H54 (cell line): ENCODE measurements around the gene SYPL1.

Experiments used
- DNase-seq: peaks from one replicate; pipeline ENCODE4 v3.0.0; 2011; ENCODE audit warnings: low spot score, mixed read lengths; ENCODE audit not compliant: insufficient read length
- FAIRE-seq: peaks from 3 replicates; lab custom pipeline; 2011; peaks lifted over from hg19 to GRCh38; lab: Jason Lieb, UNC
- POLR2A ChIP-seq: IDR thresholded peaks from 2 replicates; pipeline ENCODE4 v1.6.1; 2011; ENCODE audit warnings: low read depth, mild to moderate bottlenecking, low read length

Gene SYPL1

DNA sequence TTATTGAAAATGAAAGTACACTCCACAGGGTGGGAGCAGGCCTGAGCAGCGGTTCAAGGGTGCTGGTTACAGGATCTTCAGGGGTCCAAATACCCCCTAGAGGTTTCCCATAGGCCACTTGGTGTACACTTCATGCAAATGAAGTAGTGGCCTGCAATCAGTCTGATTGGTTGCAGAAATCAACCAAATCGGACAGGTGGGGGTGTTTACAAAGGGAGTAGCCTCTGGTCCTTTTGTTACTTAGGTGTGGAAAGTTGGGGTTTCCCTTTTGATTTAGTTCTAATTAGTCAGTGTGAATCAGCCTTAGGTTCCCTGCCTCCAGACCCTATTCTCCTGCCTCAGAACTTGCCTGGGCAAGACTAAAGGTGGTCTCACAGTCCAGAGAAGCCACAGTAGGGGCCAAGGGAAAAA, 49.6 kb downstream of the SYPL1 start:
- DNase-seq: no peak
- no peak for TF ChIP-seq POLR2A
- FAIRE-seq: no peak

DNA sequence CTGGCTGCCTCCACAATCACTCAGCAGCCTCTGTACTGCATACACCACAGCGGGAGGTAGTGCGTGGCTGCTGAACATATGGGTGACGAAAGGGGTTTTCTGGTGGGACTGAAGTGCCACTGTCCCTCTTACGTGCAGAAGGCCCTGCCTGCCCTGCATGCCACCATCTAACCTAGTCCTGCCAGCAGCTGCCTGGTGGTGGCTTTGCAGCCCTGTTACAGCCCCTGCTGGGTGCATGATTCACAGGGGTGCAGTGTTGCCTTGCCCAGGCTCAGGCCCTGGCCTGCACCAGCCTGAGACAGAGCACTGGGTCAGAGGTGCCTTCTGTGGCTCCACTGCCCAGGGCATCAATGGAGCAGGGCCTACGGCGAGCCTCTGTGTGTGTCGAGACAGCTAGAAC, 50.1 kb downstream of the SYPL1 start:
- TF ChIP-seq POLR2A: no peak
- DNase-seq (peak; percentile 70), FAIRE-seq (no peak)

DNA sequence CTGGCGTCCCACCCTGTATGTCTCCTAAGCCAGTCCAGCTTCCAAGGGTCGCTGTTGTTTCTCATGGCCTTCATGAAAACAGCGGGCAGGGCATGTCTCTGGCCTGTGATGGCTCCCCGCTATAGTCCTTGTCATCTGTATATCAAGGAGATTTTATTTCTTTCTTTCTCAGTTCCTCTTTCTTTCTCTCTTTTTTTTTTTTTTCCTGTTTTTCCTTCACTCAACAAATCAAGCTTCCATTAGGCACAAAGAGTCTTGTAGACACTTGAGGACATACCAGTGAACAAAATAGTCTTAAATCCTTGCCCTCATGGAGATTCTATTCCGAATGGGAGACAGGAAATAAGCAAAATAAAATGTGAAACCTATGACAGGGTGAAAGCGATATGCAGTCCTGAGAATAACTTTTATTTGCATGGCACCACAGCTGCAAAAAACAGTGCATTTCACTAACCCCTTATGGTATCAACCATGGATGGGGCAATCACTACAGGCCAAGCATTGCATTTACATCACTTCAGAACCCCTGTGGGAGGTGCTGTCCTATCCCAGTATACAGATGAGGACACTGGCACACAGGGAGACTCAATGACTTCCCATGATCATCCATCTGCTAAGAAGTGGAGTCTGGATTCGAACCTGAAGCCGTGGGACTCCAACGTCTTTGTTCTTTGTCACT, 50.7 kb downstream of the SYPL1 start:
- FAIRE-seq (no peak), DNase-seq (no peak)
- no peak for TF ChIP-seq POLR2A

DNA sequence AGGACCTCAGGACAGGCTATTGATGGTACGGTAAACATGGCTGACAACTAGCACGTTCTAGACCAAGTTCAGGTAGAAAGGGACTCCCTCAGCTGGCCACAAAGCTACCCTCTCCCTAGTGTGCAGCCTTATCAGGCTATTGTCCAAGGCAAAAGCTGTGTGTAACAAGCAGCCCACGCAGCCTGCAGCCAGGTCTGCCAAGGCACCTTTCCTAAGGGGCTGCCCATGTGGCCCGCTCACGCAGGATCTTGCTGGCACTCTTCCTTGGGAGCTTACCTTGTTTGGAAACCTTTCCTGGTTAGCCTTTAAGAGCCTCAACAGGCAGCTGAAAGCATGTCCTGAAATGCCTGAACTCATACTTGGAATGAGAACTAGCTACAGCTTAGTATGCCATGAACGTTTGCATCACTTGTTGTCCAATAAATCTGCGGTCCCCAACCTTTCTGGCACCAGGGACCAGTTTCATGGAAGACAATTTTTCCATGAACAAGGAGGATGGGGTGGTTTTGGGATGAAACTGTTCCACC, 51.7 kb downstream of the SYPL1 start:
- DNase-seq: no peak

DNA sequence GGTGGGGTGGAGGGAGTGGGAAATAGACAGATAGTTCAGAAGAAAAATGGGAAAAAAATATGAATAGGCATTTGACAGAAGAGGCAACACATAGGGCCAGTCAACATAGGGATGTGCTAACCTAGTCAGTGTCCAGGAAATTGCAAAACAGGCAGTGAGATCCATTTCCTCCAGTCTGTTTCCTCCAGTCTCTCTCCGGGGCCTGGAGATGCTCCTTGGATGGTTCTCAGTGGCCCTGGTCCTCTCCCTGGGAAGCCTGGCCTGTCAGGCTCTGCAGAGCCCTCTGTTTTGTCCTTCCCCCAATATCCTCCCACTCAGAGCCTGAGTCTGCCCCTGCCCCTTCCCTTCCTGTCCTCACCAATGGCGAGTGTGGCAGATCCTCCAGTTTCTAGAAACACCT, 52.6 kb downstream of the SYPL1 start:
- TF ChIP-seq POLR2A: no peak
- DNase-seq: no peak
- no peak for FAIRE-seq

More for the DNA sequence above, 51.7 kb downstream of the SYPL1 start:
- TF ChIP-seq POLR2A: no peak
- no peak for FAIRE-seq

DNA sequence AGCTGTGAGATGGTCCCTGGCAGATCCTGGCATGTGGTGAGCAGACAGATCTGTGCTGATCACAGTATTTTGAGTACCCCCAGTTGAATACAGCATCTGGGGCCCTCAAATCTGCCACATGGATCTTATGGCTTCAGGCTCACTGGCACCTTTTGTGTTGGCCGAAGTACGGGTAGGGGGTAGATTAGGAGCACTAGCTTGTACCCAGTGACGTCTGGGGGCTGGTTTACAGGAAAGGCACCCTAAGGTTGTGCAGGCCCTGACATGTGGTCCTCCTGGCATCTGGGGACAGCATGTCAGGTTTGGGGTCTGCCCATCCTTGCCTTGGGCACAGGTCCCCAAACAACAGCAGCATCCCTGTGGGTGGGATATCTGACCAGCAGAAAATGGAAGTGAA, 53.2 kb downstream of the SYPL1 start:
- no peak for DNase-seq
- no peak for FAIRE-seq
- TF ChIP-seq POLR2A: no peak

DNA sequence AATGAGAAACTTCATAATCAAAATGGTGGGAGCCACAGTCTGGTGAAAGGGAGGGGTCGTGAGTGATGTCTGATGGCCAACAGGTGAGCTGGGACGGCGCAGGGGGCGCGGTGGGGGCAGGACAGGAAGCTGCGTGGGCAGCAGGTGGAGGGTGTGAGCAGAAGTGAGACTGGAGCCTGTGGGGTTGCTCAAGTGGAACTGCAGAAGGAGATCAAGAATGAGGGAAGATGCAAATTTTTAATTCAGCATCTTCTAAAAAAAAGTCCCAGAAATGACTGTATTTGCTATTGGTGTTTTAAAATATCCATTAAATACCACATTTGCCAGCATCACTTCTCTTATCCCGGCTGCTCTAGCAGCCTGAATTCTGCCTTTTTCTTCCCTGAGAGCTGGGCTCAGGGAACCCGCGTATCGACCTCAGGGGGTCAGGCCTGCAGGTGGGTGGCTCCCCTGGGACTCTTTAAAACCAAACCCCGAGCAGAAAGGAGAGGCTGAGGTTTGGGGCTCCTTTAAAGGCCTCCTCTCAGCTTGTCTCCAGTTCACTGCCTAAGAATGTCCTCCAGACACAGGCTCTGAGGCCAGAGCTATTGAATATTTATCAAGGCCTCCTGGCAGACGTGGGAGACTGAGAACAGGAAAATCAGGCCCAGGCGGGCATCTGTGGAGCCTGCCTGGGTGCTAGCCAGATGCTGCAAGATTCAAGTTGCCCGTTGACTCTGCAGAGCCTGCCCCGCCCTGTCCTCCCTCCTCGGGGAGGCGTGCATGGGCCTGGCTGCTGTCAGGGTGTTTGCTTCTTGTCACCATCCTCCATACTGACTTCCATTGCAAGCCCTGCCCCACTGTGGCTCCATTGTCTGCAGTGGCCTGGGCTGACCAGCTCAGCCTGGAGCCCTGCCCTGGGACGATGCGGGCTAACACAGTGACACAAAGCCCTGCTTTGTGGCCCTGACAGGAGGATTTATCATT, 53.9 kb downstream of the SYPL1 start:
- no peak for FAIRE-seq
- no peak for TF ChIP-seq POLR2A
- no peak for DNase-seq

DNA sequence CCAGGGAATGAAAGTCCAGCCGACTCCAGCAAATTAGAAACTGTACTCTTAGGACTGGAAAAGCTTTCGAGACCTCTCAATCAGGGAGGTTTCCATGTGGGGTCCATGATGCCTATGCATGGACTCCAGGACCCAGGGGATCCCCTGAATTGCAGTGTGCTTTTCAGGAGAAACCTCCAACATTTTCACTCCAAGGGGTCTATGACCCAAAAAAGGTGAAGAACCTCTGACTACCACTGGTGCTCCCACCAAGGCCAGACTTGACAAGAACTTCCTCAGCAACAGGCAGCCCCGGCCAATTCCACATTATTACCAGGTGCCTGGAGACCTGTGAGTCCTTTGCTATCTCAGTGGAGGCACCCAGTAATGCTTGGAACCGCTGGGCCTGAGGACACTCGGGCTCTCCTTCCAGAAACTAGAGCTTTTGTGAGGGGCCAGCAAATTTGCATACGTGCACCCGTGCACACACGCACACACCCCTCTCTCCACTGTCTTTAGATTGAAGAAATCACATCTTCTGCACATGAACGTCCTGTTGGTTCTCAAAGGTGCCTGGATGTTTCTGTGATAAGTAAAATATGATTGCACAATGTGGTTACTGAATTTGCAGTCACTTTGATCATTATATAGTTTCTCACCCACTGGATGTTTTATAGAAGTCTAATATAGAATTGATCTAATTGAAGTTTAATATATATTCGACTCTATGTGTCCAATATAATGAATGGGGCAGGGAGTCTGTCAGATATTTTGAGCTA, 54.7 kb downstream of the SYPL1 start:
- FAIRE-seq (no peak), DNase-seq (no peak)
- no peak for TF ChIP-seq POLR2A

DNA sequence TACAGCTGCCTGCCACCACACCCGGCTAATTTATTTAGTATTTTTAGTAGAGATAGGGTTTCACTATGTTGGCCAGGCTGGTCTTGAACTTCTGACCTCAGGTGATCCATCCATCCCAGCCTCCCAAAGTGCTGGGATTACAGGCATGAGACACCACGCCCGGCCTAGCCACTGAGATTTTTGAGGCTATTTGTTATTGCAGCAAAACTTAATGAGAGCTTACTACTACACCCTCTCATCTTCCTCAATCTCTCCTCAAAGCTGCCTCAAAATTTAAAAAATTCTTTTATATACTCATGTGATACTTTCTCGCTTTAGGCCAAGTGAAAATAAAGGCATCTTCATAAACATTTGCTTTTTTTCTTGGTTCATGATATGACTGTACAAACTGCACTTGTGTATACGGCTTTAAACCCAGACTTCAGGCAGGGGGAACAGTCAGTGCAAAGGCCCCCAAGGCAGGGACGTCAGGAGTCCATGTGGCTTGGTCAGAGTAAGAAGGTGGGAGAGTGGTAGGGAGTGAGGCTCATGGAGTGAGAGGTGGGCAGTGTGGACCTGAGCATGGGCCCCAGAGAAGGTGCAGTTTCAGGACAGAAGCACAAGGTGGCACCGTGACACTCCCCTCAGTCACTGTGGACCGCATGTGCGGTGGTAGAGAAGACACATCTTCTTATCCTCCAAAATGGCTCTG, 55.5 kb downstream of the SYPL1 start:
- FAIRE-seq (no peak), DNase-seq (peak; percentile 57)
- no peak for TF ChIP-seq POLR2A

DNA sequence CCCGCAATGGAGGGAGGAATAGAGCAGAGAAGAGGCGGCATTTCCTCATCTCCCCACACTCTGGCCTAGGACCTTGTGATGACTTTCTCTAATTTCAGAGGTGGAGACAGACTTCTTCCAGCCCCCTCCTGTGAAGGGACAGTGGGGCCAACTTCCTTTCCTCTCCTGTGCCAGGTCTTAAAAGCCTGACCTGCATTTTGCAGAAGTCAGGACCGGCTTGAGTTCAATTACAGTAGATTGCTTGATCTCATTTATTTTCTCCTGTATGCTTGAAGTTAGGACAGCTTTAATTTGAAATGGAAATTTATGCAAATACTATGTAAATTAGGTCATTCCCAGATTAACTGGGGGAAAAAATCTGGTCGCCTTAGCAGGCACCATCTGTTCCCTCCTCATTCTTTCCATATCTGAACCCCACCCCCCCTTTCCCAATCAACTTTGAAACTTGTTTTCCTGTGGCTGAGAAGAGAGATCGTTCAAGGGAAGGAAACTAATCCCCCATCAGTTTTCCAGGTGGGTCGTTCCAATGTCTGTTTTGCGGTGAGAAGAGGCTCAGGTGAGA, 57.1 kb downstream of the SYPL1 start:
- FAIRE-seq (no peak), DNase-seq (no peak)
- TF ChIP-seq POLR2A: no peak

DNA sequence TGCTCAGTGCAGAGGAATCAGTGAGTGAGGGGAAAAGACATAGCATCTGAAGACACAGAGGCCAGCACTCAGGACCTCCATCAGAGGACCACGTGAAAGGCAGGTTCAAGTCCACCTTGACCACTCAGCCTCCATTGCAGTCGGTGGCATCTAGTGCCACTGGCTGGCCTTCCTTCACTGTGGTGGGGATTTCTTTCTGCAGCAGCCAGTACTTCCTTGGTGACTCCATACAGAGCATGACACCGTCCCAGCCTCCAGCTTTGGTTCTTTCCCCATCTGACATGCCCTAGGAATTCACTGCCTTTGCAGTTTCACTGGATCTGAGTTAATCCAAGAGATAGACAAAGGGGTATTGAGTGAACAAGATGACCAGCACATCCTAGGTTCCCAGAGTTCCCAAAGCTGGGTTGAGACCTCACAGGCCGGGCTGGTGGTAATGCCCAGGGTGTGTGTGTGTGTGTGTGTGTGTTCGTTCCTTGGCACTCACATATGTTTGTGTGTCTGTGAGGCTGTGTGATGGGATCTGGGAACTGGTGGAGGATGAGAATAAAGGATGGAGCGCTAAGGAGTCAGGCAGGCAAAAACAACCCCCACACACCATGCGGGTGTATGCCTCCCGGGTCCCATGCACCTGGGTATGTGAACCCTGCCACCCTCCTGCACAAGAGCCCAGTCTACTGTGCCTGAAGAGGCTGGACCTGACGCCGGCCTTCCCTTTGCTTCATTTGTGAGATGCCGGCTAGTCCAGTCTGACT, 57.8 kb downstream of the SYPL1 start:
- DNase-seq: no peak

DNA sequence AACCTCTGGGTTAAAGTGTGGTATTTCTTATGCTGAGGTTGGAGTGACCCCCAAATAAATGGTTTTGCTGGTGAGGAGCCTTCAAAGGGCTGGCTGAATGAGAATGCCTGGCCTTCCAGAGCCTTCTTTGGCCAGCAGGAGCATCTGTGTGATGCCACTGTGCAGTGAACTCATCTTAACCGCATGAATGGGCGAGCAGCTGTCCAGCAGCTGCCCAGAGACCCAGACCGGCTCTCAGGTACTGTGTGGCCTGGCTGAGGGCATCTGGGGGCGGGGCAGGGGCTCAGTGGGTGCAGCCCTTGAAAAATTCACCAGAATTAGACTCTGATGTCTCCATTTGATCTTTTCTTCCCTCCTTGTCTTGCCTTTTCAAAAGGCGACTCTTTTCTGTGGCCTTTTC, 59.0 kb downstream of the SYPL1 start:
- TF ChIP-seq POLR2A: no peak
- DNase-seq (no peak), FAIRE-seq (no peak)

More for the DNA sequence above, 57.8 kb downstream of the SYPL1 start:
- FAIRE-seq: no peak
- no peak for TF ChIP-seq POLR2A

DNA sequence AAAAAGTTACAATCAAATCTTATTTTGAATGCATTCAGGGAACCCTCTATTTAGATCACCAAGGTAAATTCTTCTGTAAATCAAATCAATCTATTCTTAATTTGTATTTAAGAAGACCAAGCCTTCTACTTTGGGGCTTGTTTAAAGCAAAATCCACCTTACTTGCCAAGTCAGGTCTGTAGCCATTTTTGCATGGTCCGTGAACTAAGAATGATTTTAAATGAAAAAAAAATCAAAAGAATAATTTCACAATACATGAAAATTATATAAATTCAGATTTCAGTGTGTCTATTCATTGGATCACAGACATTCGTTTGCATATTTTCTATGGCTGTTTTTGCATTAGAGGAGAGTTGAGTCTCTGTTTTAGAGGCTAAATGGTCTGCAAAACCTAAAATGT, 59.4 kb downstream of the SYPL1 start:
- DNase-seq: no peak
- FAIRE-seq: no peak
- TF ChIP-seq POLR2A: no peak
